Right lobe of liver (tissue), 6 donors: Measurements from ENCODE around the gene GIT2. TPM values are rescaled to one million over a fixed set of nuclear protein-coding genes. Genes with fewer than 3 reads are reported as not detected.

Experiments
- ATAC-seq, 4 donors: fragments of 200-7000 bp; cut with Tn5 transposase; one replicate each; pipeline ENCODE4 v1.9.1; 2020; ENCODE audit warnings: mild to moderate bottlenecking in 4 of 4, moderate library complexity in 4 of 4
- DNase-seq, 3 donors: peaks; one replicate each; pipeline ENCODE4 v3.0.0-alpha.2; 2020
- H3K27ac ChIP-seq, 3 donors: fragments of 200-600 bp; one replicate each; pipeline ENCODE4 v1.8.0; 2022
- H3K27me3 ChIP-seq, 2 donors: fragments of 200-600 bp; one replicate each; pipeline ENCODE4 v1.8.0; 2022
- H3K36me3 ChIP-seq, 4 donors: fragments of 200-600 bp; sonication (generic) in 1 of 4; one replicate each; pipeline versions ENCODE4 v1.5.1 to v1.8.0; 2017 to 2022; ENCODE audit warnings: control low read depth in 1 of 4
- H3K4me1 ChIP-seq, 4 donors: fragments of 200-600 bp; sonication (generic) in 1 of 4; one replicate each; pipeline versions ENCODE4 v1.5.1 to v1.8.0; 2017 to 2022; ENCODE audit warnings: control low read depth in 1 of 4
- H3K4me3 ChIP-seq, 3 donors: fragments of 200-600 bp; one replicate each; pipeline ENCODE4 v1.8.0; 2022
- H3K9me3 ChIP-seq, 4 donors: fragments of 200-600 bp; sonication (generic) in 1 of 4; one replicate each; pipeline versions ENCODE4 v1.5.1 to v1.8.0; 2017 to 2022; ENCODE audit warnings: control low read depth in 1 of 4
- POLR2A ChIP-seq: fragments of 450-650 bp; IDR thresholded peaks from one replicate; pipeline ENCODE4 v1.6.1; 2017; ENCODE audit warnings: antibody characterized with exemption, mild to moderate bottlenecking
- WGBS: methylation state at CpG from one replicate; pipeline ENCODE4 v1.1.6; 2018; ENCODE audit warnings: low coverage, low lambda C conversion rate; ENCODE audit not compliant: insufficient coverage; ENCODE audit errors: missing lambda C conversion rate; 5-methylcytosine and 5-hydroxymethylcytosine counted together
- intact Hi-C, 2 donors: fragments of 100-400 bp; cut with DNase I; formaldehyde crosslinking; loops; one replicate each; pipeline versions ENCODE4 v1.11.2 to v1.14.1; 2022
- long read RNA-seq: library from polyadenylated mRNA; unstranded; transcript quantifications from one replicate; pipeline ENCODE4 v2.0.0, GENCODE V29; 2019
- total RNA-seq, 6 experiments: library from RNA; depleted of rRNA in 2 of 6; stranded (reverse); fragments of >200 nt in 2 of 6; fragmentation: NEBNext Ultra II Directional in 3 of 6; extraction: Animal tissue kit (Norgen Biotek cat#: 25700) in 3 of 6; gene quantifications; one replicate each; pipeline versions ENCODE4 v1.1.0 to v1.2.4, GENCODE V29; 2016 to 2023
- TF ChIP-seq, protein P1 (sequence below), 4 donors: fragments of 200-600 bp in 3 of 4; fragments of 450-650 bp in 1 of 4; IDR thresholded peaks; one replicate each; pipeline versions ENCODE4 v1.5.1 to v1.8.0; 2016 to 2022; ENCODE audit warnings: antibody characterized with exemption in 4 of 4, mild to moderate bottlenecking in 2 of 4
- donor health status: DM: no; HTN: yes; CAD: no.
- donor health status: DM: no; HTN: no; CAD: no.
- donor health status: DM: no; HTN: no; CAD: no.
- donor health status: DM: no; HTN: yes; CAD: no.
- donor health status: DM: no; HTN: yes; CAD: no.

Gene GIT2, protein sequence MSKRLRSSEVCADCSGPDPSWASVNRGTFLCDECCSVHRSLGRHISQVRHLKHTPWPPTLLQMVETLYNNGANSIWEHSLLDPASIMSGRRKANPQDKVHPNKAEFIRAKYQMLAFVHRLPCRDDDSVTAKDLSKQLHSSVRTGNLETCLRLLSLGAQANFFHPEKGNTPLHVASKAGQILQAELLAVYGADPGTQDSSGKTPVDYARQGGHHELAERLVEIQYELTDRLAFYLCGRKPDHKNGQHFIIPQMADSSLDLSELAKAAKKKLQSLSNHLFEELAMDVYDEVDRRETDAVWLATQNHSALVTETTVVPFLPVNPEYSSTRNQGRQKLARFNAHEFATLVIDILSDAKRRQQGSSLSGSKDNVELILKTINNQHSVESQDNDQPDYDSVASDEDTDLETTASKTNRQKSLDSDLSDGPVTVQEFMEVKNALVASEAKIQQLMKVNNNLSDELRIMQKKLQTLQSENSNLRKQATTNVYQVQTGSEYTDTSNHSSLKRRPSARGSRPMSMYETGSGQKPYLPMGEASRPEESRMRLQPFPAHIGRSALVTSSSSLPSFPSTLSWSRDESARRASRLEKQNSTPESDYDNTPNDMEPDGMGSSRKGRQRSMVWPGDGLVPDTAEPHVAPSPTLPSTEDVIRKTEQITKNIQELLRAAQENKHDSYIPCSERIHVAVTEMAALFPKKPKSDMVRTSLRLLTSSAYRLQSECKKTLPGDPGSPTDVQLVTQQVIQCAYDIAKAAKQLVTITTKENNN
- total RNA-seq, result 10 to 100 TPM; 13.3 to 24.8 (median 16.8) TPM
- long read RNA-seq, full-length matches to known transcripts, result 1 of 3 reads
- long read RNA-seq, partial matches to known transcripts, result 1 of 3 reads
- long read RNA-seq, other reads (novel, unspliced or antisense), result 1 of 3 reads

- Histone ChIP-seq H3K9me3 (no peaks in the 10 kb centered on the region), H3K4me1 (peaks cover 0 to 13% (median 3%) of the 10 kb centered on the region in 4 donors), H3K27me3 (no peaks in the 10 kb centered on the region), H3K36me3 (peaks cover 0 to 5% (median under 1%) of the 10 kb centered on the region in 4 donors), H3K4me3 (peak within 1 kb of the TSS; percentile 95 to 99 (median 98)), H3K27ac (peak within 1 kb of the TSS; percentile 85 to 97 (median 90))
- WGBS, result 0% methylated on average over 8 of the region's 65 CpGs
- intact Hi-C loops, result no loop called here
- ATAC-seq, result peak; percentile 79 to 87 (median 84)
- peak; percentile 94 to 96 (median 95) for DNase-seq
- peak; percentile 88 for TF ChIP-seq POLR2A
- TF ChIP-seq, protein P1, sequence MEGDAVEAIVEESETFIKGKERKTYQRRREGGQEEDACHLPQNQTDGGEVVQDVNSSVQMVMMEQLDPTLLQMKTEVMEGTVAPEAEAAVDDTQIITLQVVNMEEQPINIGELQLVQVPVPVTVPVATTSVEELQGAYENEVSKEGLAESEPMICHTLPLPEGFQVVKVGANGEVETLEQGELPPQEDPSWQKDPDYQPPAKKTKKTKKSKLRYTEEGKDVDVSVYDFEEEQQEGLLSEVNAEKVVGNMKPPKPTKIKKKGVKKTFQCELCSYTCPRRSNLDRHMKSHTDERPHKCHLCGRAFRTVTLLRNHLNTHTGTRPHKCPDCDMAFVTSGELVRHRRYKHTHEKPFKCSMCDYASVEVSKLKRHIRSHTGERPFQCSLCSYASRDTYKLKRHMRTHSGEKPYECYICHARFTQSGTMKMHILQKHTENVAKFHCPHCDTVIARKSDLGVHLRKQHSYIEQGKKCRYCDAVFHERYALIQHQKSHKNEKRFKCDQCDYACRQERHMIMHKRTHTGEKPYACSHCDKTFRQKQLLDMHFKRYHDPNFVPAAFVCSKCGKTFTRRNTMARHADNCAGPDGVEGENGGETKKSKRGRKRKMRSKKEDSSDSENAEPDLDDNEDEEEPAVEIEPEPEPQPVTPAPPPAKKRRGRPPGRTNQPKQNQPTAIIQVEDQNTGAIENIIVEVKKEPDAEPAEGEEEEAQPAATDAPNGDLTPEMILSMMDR (IDR thresholded peaks at IDR 0.05), result no peak
Measured at GRCh38 chr12:109995686-109996482, at the start of gene GIT2. Gene GIT2 (minus strand): TSS chr12:109996368. CDS start chr12:109996224, 144 bp downstream.

DNA sequence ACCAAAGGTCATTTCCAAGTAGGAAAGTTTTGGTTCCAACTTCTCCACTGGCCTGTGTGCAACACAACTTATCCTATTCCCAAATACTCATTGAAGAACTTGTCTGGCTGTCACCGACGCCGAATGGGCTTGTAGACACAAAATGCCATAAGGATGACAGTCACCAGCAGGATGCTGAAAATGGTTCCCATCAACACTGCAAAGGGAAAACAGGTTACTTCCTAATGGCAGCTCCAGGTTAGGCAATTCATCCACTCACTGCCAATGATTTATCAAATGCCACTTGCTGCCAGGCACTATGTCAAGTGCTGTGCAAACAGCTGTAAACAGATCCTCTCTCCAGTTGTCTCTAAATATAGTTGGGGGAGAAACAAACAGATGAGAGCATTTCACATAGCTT lies 46.1 kb upstream of the GIT2 start:
- peaks cover 0 to 60% (median 20%) of the 10 kb centered on the region in 4 donors for H3K4me1 ChIP-seq

GRCh38 chr12:110039085-110039807 lies 43.1 kb upstream of the GIT2 start:
- peak overlapping the region; percentile 41 to 85 (median 78) for H3K27ac ChIP-seq
- TF ChIP-seq POLR2A, result no peak
- 30% methylated on average over 5 of the region's 5 CpGs for WGBS
- intact Hi-C loops, result no loop called here
- H3K4me3 ChIP-seq, result no peak overlapping the region
- H3K36me3 ChIP-seq, result peaks cover 0 to 16% (median 0%) of the 10 kb centered on the region in 4 donors
- no peaks in the 10 kb centered on the region for H3K27me3 ChIP-seq
- peak; percentile 29 to 60 (median 51) for ATAC-seq
- H3K9me3 ChIP-seq, result no peaks in the 10 kb centered on the region
- H3K4me1 ChIP-seq, result peaks cover 0 to 53% (median 24%) of the 10 kb centered on the region in 4 donors
- DNase-seq, result no peak

More for the DNA sequence above, 46.1 kb upstream of the GIT2 start:
- DNase-seq (peak in 2 of 3 donors; percentile 35 to 77), ATAC-seq (peak; percentile 67 to 86 (median 82))
- TF ChIP-seq, protein P1 (IDR thresholded peaks at IDR 0.05), result no peak
- no peak for TF ChIP-seq POLR2A
- intact Hi-C loops, result loop anchor here in 1 of 2 donors (5.0 kb wide), 1 partner anchor 210 kb away; no protein-coding TSS in a partner anchor
- Histone ChIP-seq H3K9me3 (no peaks in the 10 kb centered on the region), H3K27ac (peak overlapping the region; percentile 75 to 97 (median 92)), H3K36me3 (peaks cover 0 to 14% (median 0%) of the 10 kb centered on the region in 4 donors), H3K4me3 (no peak overlapping the region), H3K27me3 (no peaks in the 10 kb centered on the region)
- 13% methylated on average over 3 of the region's 3 CpGs for WGBS

DNA sequence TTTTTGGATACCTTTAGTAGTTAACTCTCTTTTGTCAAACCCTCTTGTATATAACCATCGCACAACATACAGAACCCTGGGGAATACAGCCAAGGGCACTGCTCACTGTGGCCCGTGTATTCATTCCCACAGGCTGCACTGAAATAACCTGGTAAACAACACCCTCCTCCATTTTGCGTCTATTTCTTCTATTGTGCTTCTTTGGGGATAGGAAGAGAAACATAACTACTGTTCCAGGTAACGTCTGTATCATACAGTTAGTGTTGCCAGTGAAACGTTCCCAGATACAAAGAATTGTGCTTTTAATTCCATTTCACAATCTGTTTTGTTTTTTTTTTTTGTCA lies 42.5 kb upstream of the GIT2 start:
- intact Hi-C loops, result no loop called here
- TF ChIP-seq POLR2A, result no peak
- TF ChIP-seq, protein P1 (IDR thresholded peaks at IDR 0.05), result no peak
- peak overlapping the region; percentile 41 to 78 (median 67) for H3K27ac ChIP-seq

More for the DNA sequence above, 42.5 kb upstream of the GIT2 start:
- Histone ChIP-seq H3K4me3 (no peak overlapping the region), H3K4me1 (peaks cover 0 to 49% (median 24%) of the 10 kb centered on the region in 4 donors), H3K36me3 (peaks cover 0 to 21% (median 0%) of the 10 kb centered on the region in 4 donors), H3K9me3 (no peaks in the 10 kb centered on the region), H3K27me3 (no peaks in the 10 kb centered on the region)
- ATAC-seq, result no peak
- WGBS, result 35% methylated on average over 5 of the region's 5 CpGs
- DNase-seq, result no peak
